Skeletal muscle tissue (tissue), 4 donors: Measurements from ENCODE around the gene SORCS1. TPM values are rescaled to one million over a fixed set of nuclear protein-coding genes. Genes with fewer than 3 reads are reported as not detected.

Source experiments
- H3K27ac ChIP-seq: one replicate; pipeline ENCODE4 v1.7.0; 2013; ENCODE audit warnings: mild to moderate bottlenecking, low read depth, low read length, inconsistent platforms
- H3K27me3 ChIP-seq, 3 donors: one replicate each; pipeline ENCODE4 v1.7.0; 2013; ENCODE audit warnings: low read length in 3 of 3; ENCODE audit not compliant: control insufficient read depth in 3 of 3, insufficient read depth in 3 of 3
- H3K36me3 ChIP-seq, 3 donors: one replicate each; pipeline ENCODE4 v1.7.0; 2013; ENCODE audit warnings: low read length in 3 of 3; ENCODE audit not compliant: control insufficient read depth in 3 of 3, insufficient read depth in 3 of 3
- H3K4me1 ChIP-seq, 3 donors: one replicate each; pipeline ENCODE4 v1.7.0; 2013; ENCODE audit warnings: low read length in 3 of 3, mild to moderate bottlenecking in 3 of 3; ENCODE audit not compliant: control insufficient read depth in 3 of 3, insufficient read depth in 3 of 3
- H3K4me3 ChIP-seq, 3 donors: one replicate each; pipeline ENCODE4 v1.7.0; 2013; ENCODE audit warnings: low read length in 3 of 3
- H3K9ac ChIP-seq, 3 donors: one replicate each; pipeline ENCODE4 v1.7.0; 2013; ENCODE audit warnings: low read length in 3 of 3, mild to moderate bottlenecking in 3 of 3, moderate library complexity in 2 of 3, low read depth in 1 of 3
- H3K9me3 ChIP-seq, 3 donors: one replicate each; pipeline ENCODE4 v1.7.0; 2013; ENCODE audit warnings: low read length in 3 of 3; ENCODE audit not compliant: control insufficient read depth in 3 of 3
- total RNA-seq: library from RNA; depleted of rRNA; stranded (reverse); fragments of >200 nt; gene quantifications from one replicate; pipeline ENCODE4 v1.2.3, GENCODE V29; 2014
- donor health status: Osteomylitis.

SORCS1 gene
- total RNA-seq, 1 donor from 2014 or later = 4.2 TPM

- H3K9ac ChIP-seq = no peak overlapping the region
- no peak overlapping the region for H3K27ac ChIP-seq
- H3K27me3 ChIP-seq = no peaks in the 10 kb centered on the region
- H3K9me3 ChIP-seq = no peaks in the 10 kb centered on the region
- no peaks in the 10 kb centered on the region for H3K4me1 ChIP-seq
- no peaks in the 10 kb centered on the region for H3K36me3 ChIP-seq
- H3K4me3 ChIP-seq = no peak overlapping the region
Observed at GRCh38 chr10:107122703-107123102, 41.8 kb downstream of the SORCS1 start.

- no peaks in the 10 kb centered on the region for H3K36me3 ChIP-seq
- no peak overlapping the region for H3K9ac ChIP-seq
- no peaks in the 10 kb centered on the region for H3K4me1 ChIP-seq
- H3K4me3 ChIP-seq = no peak overlapping the region
- no peaks in the 10 kb centered on the region for H3K9me3 ChIP-seq
- no peak overlapping the region for H3K27ac ChIP-seq
- no peaks in the 10 kb centered on the region for H3K27me3 ChIP-seq
Observed at GRCh38 chr10:107118866-107119265, 45.6 kb downstream of the SORCS1 start.

- H3K27ac ChIP-seq = no peak overlapping the region
- no peak overlapping the region for H3K4me3 ChIP-seq
- no peak overlapping the region for H3K9ac ChIP-seq
- H3K4me1 ChIP-seq = no peaks in the 10 kb centered on the region
- no peaks in the 10 kb centered on the region for H3K36me3 ChIP-seq
- no peaks in the 10 kb centered on the region for H3K27me3 ChIP-seq
- H3K9me3 ChIP-seq = no peaks in the 10 kb centered on the region
Observed at GRCh38 chr10:107104026-107104652, 60.4 kb downstream of the SORCS1 start.

- no peak overlapping the region for H3K9ac ChIP-seq
- H3K4me3 ChIP-seq = no peak overlapping the region
- H3K36me3 ChIP-seq = no peaks in the 10 kb centered on the region
- H3K9me3 ChIP-seq = no peaks in the 10 kb centered on the region
- H3K27me3 ChIP-seq = no peaks in the 10 kb centered on the region
- no peaks in the 10 kb centered on the region for H3K4me1 ChIP-seq
- H3K27ac ChIP-seq = no peak overlapping the region
Observed at GRCh38 chr10:107103174-107104025, 61.1 kb downstream of the SORCS1 start.

- Histone ChIP-seq H3K9me3 (no peaks in the 10 kb centered on the region), H3K27ac (no peak overlapping the region), H3K36me3 (no peaks in the 10 kb centered on the region), H3K4me3 (no peak overlapping the region), H3K27me3 (no peaks in the 10 kb centered on the region), H3K4me1 (no peaks in the 10 kb centered on the region), H3K9ac (no peak overlapping the region)
Observed at GRCh38 chr10:107098326-107098725, 66.2 kb downstream of the SORCS1 start.

- Histone ChIP-seq H3K27me3 (no peaks in the 10 kb centered on the region), H3K9me3 (peaks cover 0 to 2% (median 0%) of the 10 kb centered on the region in 3 donors), H3K4me1 (no peaks in the 10 kb centered on the region), H3K36me3 (no peaks in the 10 kb centered on the region), H3K9ac (no peak overlapping the region), H3K4me3 (no peak overlapping the region), H3K27ac (no peak overlapping the region)
Observed at GRCh38 chr10:107094824-107095522, 69.5 kb downstream of the SORCS1 start.

GRCh38 chr10:107092321-107092720, 72.2 kb downstream of the SORCS1 start:
- H3K36me3 ChIP-seq = no peaks in the 10 kb centered on the region
- H3K27ac ChIP-seq = no peak overlapping the region
- H3K4me3 ChIP-seq = no peak overlapping the region
- peaks cover 0 to 2% (median 0%) of the 10 kb centered on the region in 3 donors for H3K9me3 ChIP-seq
- no peaks in the 10 kb centered on the region for H3K27me3 ChIP-seq
- no peaks in the 10 kb centered on the region for H3K4me1 ChIP-seq
- no peak overlapping the region for H3K9ac ChIP-seq

GRCh38 chr10:107091126-107091525, 73.4 kb downstream of the SORCS1 start:
- no peaks in the 10 kb centered on the region for H3K4me1 ChIP-seq
- no peak overlapping the region for H3K4me3 ChIP-seq
- H3K36me3 ChIP-seq = no peaks in the 10 kb centered on the region
- no peak overlapping the region for H3K9ac ChIP-seq
- no peak overlapping the region for H3K27ac ChIP-seq
- H3K27me3 ChIP-seq = no peaks in the 10 kb centered on the region
- peaks cover 0 to 2% (median 0%) of the 10 kb centered on the region in 3 donors for H3K9me3 ChIP-seq

GRCh38 chr10:107085665-107086525, 78.6 kb downstream of the SORCS1 start:
- Histone ChIP-seq H3K36me3 (no peaks in the 10 kb centered on the region), H3K9me3 (no peaks in the 10 kb centered on the region), H3K4me3 (no peak overlapping the region)

More at GRCh38 chr10:107085665-107086525, 78.6 kb downstream of the SORCS1 start:
- Histone ChIP-seq H3K27ac (no peak overlapping the region), H3K27me3 (no peaks in the 10 kb centered on the region), H3K4me1 (no peaks in the 10 kb centered on the region), H3K9ac (no peak overlapping the region)
